ENCODE data around the gene APRT.
A peak's percentile ranks its signal among the peaks of the same experiment; 100 is the strongest.
"Not testable (repeated sequence)": the region's sequence is repeated elsewhere in the genome, so short reads cannot be mapped to it uniquely, and the experiment has no call there.

APRT gene

GRCh38 chr16:88806491-88807111, 5.1 kb downstream of the APRT start:
- no peak for DNase-seq

- no peak for DNase-seq
These were observed 5.8 kb downstream of the APRT start for GRCh38 chr16:88805887-88806393.

- DNase-seq = no peak
These were observed 6.4 kb downstream of the APRT start for GRCh38 chr16:88805340-88805715.

GRCh38 chr16:88804552-88805339, 7.0 kb downstream of the APRT start:
- peak; percentile 37 for DNase-seq

- no peak for DNase-seq
These were observed 7.6 kb downstream of the APRT start for GRCh38 chr16:88804173-88804551.

- peak; percentile 39 for DNase-seq
These were observed 8.3 kb downstream of the APRT start, which contains the start of gene CDT1 for GRCh38 chr16:88803264-88803987. CDT1 (plus strand) TSS chr16:88803789; CDS start chr16:88803832, 43 bp downstream.

- no peak for DNase-seq
These were observed 11.5 kb downstream of the APRT start for GRCh38 chr16:88800277-88800592.

GRCh38 chr16:88799569-88800276, 12.0 kb downstream of the APRT start:
- DNase-seq = no peak

GRCh38 chr16:88798772-88799455, 12.8 kb downstream of the APRT start:
- DNase-seq = no peak

GRCh38 chr16:88798073-88798472, 13.7 kb downstream of the APRT start:
- no peak for DNase-seq

- no peak for DNase-seq
These were observed 15.4 kb downstream of the APRT start for GRCh38 chr16:88796278-88796677.

- DNase-seq = no peak
These were observed 18.3 kb downstream of the APRT start for GRCh38 chr16:88793251-88793954.

GRCh38 chr16:88792668-88793250, 19.0 kb downstream of the APRT start:
- DNase-seq = no peak

GRCh38 chr16:88792078-88792550, 19.6 kb downstream of the APRT start:
- DNase-seq = no peak

GRCh38 chr16:88790312-88791211, 21.2 kb downstream of the APRT start:
- no peak for DNase-seq

- no peak for DNase-seq
These were observed 22.1 kb downstream of the APRT start for GRCh38 chr16:88789594-88789993.

GRCh38 chr16:88788749-88789148, 23.0 kb downstream of the APRT start:
- DNase-seq = not testable (repeated sequence)

- no peak for DNase-seq
These were observed 24.0 kb downstream of the APRT start for GRCh38 chr16:88787579-88788314.

GRCh38 chr16:88785106-88785924, 26.4 kb downstream of the APRT start, which contains the start of gene PIEZO1:
PIEZO1 (minus strand) TSS chr16:88785220; CDS start chr16:88784964, 256 bp downstream.
- no peak for DNase-seq
